HPDE6-E6E7 (cell line): Measurements from ENCODE around the gene PHKB.
"Not testable (repeated sequence)": the region's sequence is repeated elsewhere in the genome, so short reads cannot be mapped to it uniquely, and the experiment has no call there.

Experiments used
- DNase-seq: peaks from one replicate; pipeline ENCODE4 v3.0.0; 2011; ENCODE audit warnings: missing footprints; ENCODE audit errors: extremely low spot score

PHKB gene

DNA sequence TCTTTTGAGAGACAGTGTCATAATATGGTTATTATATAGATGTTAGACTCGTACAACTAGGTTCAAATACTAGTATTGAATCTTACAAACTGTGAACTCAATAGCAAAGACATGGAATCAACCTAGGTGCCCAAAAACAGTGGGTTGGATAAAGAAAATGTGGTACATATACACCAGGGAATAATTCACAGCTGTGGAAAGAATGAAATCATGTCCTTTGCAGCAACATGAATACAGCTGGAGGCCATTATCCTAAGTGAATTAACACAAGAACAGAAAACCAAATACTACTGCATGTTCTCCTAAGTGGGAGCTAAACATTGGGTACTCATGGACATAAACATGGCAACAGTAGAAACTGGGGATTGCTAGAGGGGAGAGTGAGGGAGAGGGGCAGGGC is 8.1 kb downstream of the PHKB start:
- DNase-seq, result no peak

DNA sequence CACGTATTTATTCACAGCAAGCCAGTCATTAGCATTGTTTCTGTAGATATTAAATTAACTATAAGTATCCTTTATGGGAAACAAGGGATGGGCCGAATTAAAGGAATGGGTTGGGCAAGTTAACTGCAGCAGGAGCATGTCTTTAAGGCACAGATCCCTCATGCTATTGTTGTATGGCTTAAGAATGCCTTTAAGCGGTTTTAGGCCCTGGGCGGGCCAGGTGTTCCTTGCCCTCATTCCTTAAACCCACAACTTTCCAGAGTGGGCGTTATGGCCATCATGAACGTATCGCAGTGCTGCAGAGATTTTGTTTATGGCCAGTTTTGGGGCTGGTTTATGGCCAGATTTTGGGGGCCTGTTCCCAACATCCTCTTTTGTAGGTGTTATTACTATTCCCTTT is 9.1 kb downstream of the PHKB start:
- DNase-seq, result no peak

DNA sequence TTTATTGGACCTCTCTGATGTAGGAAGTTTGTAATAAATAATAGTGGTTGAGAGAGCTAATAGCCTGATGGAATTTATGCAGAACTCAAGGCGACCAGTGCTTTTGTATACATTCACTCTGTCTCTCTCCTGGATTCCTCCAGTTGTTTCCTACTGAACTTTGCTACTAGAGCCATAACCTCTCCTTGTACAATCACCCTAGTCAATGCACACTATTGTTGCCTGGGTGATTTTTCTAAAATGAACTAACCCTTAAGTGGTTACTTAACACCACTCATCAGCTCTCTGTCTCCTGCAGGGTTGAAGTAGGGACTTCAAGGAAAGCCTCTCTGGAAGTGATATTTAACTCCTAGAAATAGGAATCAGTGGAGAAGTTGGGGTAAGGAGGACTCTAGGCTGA is 9.7 kb downstream of the PHKB start:
- DNase-seq, result no peak

DNA sequence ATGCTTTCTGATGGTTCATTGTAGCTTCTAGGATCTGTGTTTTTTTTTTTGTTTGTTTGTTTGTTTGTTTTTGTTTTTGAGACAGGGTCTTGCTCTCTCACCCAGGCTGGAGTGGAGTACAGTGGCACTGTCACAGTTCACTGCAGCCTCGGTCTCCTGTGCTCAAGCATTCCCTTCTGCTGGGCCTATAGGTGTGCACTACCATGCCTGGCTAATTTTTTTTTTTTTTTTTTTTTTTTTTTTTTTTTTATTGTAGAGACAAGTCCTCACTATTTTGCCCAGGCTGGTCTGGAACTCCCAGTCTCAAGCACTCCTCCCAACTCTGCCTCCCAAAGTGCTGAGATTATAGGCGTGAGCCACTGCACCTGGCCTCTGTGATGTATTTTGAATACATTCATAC is 11.9 kb downstream of the PHKB start:
- not testable (repeated sequence) for DNase-seq

- DNase-seq, result no peak
Measured at GRCh38 chr16:47473792-47474191, 12.7 kb downstream of the PHKB start.

GRCh38 chr16:47475786-47476185 is 14.7 kb downstream of the PHKB start:
- DNase-seq, result no peak

DNA sequence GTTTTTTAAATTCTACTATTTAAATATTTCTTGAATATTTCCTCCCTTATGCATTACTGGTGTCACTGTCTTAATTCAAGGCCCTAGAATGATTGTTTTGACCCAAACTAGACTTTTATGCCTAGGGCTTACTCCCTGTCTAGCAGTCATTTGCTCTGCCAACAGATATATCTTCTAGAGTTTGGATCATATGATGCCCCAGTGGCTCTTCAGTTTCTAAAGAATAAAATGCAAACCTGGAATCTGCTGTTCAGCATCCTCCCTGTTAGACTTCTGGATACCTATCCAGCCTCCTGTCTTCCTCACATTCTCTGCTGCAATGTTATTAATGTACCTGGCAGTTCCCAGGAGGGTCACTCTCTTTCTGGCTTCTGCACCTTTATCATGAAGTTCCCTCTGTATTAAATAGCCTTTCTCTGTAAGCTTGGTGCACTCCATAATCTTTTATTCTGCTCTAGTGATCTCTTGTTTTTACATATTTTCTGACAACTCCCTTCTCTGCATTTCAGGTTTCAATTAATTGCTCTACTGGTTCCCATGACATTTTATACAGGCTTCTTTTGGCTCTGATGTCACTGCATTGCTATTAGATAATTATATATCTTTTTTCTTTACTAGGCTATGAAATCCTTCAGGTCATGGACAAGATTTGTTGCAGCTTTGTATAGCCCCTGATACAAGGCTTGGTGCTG is 15.7 kb downstream of the PHKB start:
- DNase-seq, result no peak

GRCh38 chr16:47477679-47478078 is 16.5 kb downstream of the PHKB start:
- peak; percentile 49 for DNase-seq

GRCh38 chr16:47480410-47480809 is 19.3 kb downstream of the PHKB start:
- no peak for DNase-seq

GRCh38 chr16:47481698-47482374 is 20.7 kb downstream of the PHKB start:
- DNase-seq, result no peak

DNA sequence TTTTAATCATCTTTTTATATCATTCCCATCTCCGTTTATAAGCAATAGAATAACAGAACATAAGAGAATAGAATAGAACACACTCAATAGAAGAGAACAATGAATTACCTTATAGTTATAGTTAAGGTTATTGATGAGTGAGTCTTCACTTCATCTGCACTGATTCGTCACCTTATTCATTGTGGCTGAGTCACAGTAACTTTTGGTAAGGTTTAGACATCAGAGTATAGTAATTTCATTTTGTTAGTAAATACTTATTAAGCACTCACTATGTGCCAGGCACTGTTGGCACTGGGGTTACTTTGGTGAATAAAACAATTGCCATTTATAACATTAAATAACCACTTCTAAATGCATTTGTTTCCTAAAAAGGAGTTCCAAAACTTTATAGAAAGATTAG is 22.5 kb downstream of the PHKB start:
- DNase-seq, result no peak

- no peak for DNase-seq
Measured at GRCh38 chr16:47486856-47487255, 25.7 kb downstream of the PHKB start.

- no peak for DNase-seq
Measured at GRCh38 chr16:47488051-47488450, 26.9 kb downstream of the PHKB start.

DNA sequence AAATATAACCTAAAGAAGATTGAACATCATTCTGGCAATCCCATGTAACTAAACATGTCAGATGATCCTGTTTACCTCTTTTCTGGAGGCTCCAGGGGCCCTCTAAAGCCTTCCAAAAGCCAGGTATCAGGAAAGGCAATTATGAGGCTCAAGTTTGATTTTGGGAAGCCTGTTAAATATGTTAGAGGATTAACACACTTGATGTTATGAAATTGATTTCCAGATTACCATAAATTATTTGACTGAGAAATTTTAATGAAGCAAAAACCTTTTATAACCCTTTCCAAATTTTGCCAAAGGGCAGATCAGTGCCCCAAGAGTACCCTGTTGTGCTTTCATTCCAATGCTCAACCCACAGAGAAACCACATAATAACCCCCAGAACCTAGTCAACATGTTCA is 29.3 kb downstream of the PHKB start:
- DNase-seq, result no peak

DNA sequence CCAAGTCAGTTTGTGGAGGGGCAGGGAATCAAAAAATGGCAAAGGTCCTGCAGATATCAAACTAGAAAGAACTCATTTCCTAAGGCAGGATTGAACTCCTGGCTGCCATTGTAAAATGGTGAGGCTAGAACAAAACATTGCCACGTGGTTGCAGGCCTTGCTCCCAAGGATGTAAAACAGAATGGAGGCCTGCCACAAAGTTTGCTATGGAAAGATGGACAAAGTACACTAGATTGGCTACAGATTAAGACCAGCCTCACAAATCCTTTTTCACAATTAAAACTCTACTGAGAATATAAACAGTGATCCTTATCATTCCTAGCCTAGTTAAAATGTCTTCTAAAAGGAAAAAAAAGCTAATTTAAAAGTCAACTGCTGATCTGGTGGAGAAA is 30.9 kb downstream of the PHKB start:
- DNase-seq, result no peak

- DNase-seq, result no peak
Measured at GRCh38 chr16:47492428-47493377, 31.6 kb downstream of the PHKB start.

- no peak for DNase-seq
Measured at GRCh38 chr16:47493381-47494337, 32.5 kb downstream of the PHKB start.

DNA sequence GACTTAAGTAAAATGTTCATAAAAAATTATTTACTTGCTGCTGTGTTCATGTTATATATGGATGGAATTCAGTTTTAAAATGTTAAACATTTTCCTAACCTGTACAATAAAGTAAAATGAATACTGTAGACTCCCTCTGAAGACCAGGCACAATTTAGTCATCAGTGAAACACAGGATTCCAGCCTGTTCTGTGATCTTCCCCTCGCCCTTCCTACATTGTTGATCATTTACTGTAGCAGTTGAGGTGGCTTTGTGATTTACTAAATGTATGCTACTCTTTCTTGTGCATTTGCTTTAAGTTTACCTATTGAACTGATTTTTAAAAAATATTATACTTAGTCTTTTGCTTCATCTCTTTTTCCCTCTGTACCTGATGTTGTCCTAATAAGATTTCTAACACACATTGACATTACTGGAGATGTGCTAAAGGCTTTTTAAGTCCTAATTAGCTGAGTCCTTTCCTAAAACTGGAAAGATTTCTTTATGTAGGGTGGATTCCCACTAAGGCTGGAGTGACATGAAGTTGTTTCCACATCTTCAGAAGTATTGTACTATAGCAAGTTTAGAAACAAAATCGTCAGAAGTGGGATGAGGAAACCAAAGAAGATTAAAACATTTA is 38.1 kb downstream of the PHKB start:
- no peak for DNase-seq

DNA sequence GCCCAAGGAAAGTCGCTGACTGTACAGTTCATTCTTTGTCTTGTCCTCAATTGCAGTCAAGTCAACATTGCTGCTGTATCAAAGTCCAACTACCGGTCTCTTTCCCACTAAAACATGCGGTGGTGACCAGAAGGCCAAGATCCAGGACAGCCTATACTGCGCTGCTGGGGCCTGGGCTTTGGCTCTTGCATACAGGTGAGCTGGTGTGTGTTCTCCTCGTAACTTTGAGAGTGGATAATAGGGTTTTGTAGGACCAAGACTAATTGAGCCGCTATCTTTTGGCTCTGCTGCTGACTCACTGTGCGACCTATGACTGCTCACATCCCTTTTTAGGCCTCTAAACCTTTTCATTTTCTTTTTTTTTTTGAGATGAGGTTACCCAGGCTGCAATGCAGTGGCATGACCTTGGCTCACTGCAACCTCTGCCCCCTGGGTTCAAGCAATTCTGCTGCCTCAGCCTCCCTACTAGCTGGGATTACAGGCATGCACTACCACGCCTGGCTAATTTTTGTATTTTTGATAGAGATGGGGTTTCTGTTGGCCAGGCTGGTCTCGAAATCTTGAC is 38.7 kb downstream of the PHKB start:
- no peak for DNase-seq

GRCh38 chr16:47503936-47504335 is 42.8 kb downstream of the PHKB start:
- peak; percentile 37 for DNase-seq

DNA sequence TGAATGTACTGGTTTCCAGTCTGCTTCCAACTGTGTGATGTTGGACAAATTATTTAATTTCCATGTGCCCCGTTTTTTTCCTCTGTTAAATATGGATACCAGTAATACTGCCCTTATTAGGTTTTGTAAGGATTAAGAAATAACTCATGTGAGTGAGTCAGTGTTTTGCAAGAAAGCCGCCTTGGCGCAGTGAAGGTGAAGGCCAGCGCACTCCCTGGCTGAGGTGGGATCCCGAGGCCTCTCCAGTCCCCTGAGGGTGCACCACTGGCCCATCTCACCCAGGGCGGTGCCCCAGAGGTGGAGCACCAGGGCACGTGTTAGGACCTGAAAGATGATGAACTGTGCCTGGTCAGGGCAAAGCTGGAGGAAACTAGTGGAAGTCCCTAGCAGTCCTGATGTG is 43.5 kb downstream of the PHKB start:
- peak; percentile 23 for DNase-seq
